ENCODE results near the gene LYPD8.

The LYPD8 gene

DNA sequence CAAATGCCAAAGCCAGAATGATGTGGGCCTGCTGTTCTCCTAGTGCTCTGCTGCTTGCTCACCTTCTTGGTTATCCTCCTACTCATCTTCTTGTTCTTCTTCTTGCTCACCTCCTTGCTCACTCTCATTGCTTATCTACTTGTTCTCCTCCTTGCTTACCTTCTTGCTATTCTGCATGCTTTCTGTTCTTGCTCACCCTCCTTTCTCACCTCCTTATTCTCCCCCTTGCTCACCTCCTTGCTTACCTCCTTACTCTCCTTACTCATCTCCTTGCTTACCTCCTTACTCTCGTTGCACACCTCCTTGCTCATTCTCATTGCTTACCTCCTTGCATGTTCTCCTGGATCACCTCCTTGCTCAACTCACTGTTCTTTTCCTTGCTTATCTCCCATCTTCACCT, 52.8 kb downstream of the LYPD8 start, which contains the start of gene OR14I1:
Gene OR14I1 (minus strand): TSS at position 53 of the 400 bp plus-strand sequence.
- TF ChIP-seq YY1 (IDR thresholded peaks at IDR 0.05; ENCODE audit: low read depth) = no peak
- no peak for TF ChIP-seq ZBTB7A (IDR thresholded peaks at IDR 0.05; ENCODE audit: low read depth)

DNA sequence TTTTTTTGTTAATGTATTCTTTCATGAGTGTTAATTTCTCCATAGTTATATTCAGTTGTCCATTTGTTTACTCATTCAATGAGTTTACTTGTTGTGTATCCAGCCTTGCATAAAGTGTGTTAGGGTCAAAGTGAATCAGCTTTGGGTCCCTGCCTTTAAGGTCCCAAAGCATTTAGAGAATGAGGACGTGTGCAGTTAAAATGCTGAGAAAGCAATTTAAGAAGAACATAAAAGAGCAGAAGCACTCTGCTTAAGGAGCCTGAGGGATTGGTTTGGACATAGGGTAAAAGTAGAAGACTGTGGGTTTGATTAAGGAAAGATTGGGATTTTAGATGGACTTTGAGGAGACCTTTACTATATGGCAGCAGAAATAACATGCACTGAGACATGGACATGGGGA, 56.5 kb downstream of the LYPD8 start:
- TF ChIP-seq RAD21 (IDR thresholded peaks at IDR 0.05; ENCODE audit: low read depth) (no peak), CREB1 (IDR thresholded peaks at IDR 0.05; ENCODE audit: low read depth) (no peak), ZBTB7A (IDR thresholded peaks at IDR 0.05; ENCODE audit: low read depth) (no peak), FOXM1 (IDR thresholded peaks at IDR 0.05; ENCODE audit: borderline replicate concordance, low read depth) (no peak), EGR1 (IDR thresholded peaks at IDR 0.05) (no peak), CEBPB (IDR thresholded peaks at IDR 0.05) (no peak), YY1 (IDR thresholded peaks at IDR 0.05; ENCODE audit: low read depth) (no peak), TCF12 (IDR thresholded peaks at IDR 0.05; ENCODE audit: low read depth) (no peak)
- TF ChIP-seq, protein P1, sequence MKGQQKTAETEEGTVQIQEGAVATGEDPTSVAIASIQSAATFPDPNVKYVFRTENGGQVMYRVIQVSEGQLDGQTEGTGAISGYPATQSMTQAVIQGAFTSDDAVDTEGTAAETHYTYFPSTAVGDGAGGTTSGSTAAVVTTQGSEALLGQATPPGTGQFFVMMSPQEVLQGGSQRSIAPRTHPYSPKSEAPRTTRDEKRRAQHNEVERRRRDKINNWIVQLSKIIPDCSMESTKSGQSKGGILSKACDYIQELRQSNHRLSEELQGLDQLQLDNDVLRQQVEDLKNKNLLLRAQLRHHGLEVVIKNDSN (IDR thresholded peaks at IDR 0.05) = no peak
- TF ChIP-seq, protein P2, sequence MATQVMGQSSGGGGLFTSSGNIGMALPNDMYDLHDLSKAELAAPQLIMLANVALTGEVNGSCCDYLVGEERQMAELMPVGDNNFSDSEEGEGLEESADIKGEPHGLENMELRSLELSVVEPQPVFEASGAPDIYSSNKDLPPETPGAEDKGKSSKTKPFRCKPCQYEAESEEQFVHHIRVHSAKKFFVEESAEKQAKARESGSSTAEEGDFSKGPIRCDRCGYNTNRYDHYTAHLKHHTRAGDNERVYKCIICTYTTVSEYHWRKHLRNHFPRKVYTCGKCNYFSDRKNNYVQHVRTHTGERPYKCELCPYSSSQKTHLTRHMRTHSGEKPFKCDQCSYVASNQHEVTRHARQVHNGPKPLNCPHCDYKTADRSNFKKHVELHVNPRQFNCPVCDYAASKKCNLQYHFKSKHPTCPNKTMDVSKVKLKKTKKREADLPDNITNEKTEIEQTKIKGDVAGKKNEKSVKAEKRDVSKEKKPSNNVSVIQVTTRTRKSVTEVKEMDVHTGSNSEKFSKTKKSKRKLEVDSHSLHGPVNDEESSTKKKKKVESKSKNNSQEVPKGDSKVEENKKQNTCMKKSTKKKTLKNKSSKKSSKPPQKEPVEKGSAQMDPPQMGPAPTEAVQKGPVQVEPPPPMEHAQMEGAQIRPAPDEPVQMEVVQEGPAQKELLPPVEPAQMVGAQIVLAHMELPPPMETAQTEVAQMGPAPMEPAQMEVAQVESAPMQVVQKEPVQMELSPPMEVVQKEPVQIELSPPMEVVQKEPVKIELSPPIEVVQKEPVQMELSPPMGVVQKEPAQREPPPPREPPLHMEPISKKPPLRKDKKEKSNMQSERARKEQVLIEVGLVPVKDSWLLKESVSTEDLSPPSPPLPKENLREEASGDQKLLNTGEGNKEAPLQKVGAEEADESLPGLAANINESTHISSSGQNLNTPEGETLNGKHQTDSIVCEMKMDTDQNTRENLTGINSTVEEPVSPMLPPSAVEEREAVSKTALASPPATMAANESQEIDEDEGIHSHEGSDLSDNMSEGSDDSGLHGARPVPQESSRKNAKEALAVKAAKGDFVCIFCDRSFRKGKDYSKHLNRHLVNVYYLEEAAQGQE (IDR thresholded peaks at IDR 0.05; ENCODE audit: low read depth) = no peak
- TF ChIP-seq, protein P3, sequence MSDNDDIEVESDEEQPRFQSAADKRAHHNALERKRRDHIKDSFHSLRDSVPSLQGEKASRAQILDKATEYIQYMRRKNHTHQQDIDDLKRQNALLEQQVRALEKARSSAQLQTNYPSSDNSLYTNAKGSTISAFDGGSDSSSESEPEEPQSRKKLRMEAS (IDR thresholded peaks at IDR 0.05) = no peak

DNA sequence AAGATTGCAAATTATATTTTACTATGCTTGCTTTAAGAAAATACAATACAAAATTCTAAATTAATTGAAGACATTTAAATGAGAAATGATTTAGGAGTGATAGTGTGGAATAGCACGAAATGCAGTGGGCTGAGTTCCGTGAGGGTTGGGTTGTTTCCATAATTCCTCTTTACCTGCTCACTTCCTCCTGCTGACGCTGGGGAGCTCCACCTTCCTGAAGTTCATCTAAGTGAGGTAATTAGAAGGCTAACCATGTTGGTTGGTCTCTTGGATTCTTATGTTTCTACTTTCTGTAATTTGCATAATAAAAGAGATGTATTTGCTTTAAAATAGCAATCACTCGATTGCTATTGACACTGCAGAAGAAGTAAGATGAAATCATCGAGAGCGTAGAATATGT, 57.7 kb downstream of the LYPD8 start:
- TF ChIP-seq, protein P3 (IDR thresholded peaks at IDR 0.05) = no peak
- TF ChIP-seq ZBTB7A (IDR thresholded peaks at IDR 0.05; ENCODE audit: low read depth) = no peak
- TF ChIP-seq YY1 (IDR thresholded peaks at IDR 0.05; ENCODE audit: low read depth) = no peak
- TF ChIP-seq, protein P1 (IDR thresholded peaks at IDR 0.05) = no peak
- TF ChIP-seq TCF12 (IDR thresholded peaks at IDR 0.05; ENCODE audit: low read depth) = no peak
- TF ChIP-seq FOXM1 (IDR thresholded peaks at IDR 0.05; ENCODE audit: borderline replicate concordance, low read depth) = no peak
- no peak for TF ChIP-seq CREB1 (IDR thresholded peaks at IDR 0.05; ENCODE audit: low read depth)
- TF ChIP-seq TEAD4 (IDR thresholded peaks at IDR 0.05) = no peak
- TF ChIP-seq, protein P2 (IDR thresholded peaks at IDR 0.05; ENCODE audit: low read depth) = no peak
- no peak for TF ChIP-seq NFIC (IDR thresholded peaks at IDR 0.05)
- TF ChIP-seq CEBPB (IDR thresholded peaks at IDR 0.05) = no peak
- TF ChIP-seq RAD21 (IDR thresholded peaks at IDR 0.05; ENCODE audit: low read depth) = no peak
- no peak for TF ChIP-seq EP300 (IDR thresholded peaks at IDR 0.05; ENCODE audit: borderline replicate concordance)
- no peak for TF ChIP-seq TAF1 (IDR thresholded peaks at IDR 0.05; ENCODE audit: low read depth)

DNA sequence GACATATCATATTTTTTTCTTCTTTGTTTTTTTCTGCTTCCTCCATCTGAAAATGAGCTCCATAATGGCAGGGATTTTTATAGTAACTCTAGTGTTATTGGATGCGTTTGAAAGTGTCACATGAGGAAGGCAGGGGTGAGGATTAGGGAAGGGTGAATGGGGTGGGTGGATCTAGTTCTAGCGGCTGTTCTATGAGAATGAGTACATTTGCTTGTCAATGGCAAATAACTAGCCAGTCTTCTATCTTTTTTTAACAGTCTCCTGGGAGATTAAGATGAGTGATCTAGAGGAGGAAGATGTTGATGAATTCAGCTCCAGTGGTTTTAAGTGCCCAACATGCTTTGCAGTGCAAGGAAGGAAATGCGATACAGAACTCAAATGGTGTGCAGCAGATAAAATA, 58.8 kb downstream of the LYPD8 start:
- TF ChIP-seq, protein P2 (IDR thresholded peaks at IDR 0.05; ENCODE audit: low read depth) = no peak
- TF ChIP-seq, protein P1 (IDR thresholded peaks at IDR 0.05) = no peak
- TF ChIP-seq TEAD4 (IDR thresholded peaks at IDR 0.05) = no peak
- no peak for TF ChIP-seq TCF12 (IDR thresholded peaks at IDR 0.05; ENCODE audit: low read depth)
- TF ChIP-seq YY1 (IDR thresholded peaks at IDR 0.05; ENCODE audit: low read depth) = no peak
- TF ChIP-seq EGR1 (IDR thresholded peaks at IDR 0.05) = no peak
- TF ChIP-seq, protein P3 (IDR thresholded peaks at IDR 0.05) = no peak
- no peak for TF ChIP-seq EP300 (IDR thresholded peaks at IDR 0.05; ENCODE audit: borderline replicate concordance)
- no peak for TF ChIP-seq FOXM1 (IDR thresholded peaks at IDR 0.05; ENCODE audit: borderline replicate concordance, low read depth)
- TF ChIP-seq ZBTB7A (IDR thresholded peaks at IDR 0.05; ENCODE audit: low read depth) = no peak
- no peak for TF ChIP-seq CREB1 (IDR thresholded peaks at IDR 0.05; ENCODE audit: low read depth)
- TF ChIP-seq CEBPB (IDR thresholded peaks at IDR 0.05) = no peak
- TF ChIP-seq NFIC (IDR thresholded peaks at IDR 0.05) = no peak
- no peak for TF ChIP-seq TAF1 (IDR thresholded peaks at IDR 0.05; ENCODE audit: low read depth)
- no peak for TF ChIP-seq RAD21 (IDR thresholded peaks at IDR 0.05; ENCODE audit: low read depth)

Measured in Ishikawa (cell line).